GM06990 (cell line): ENCODE results near the gene AZU1.

ENCODE experiments used
- DNase-seq: peaks from one replicate; pipeline ENCODE4 v3.0.0-alpha.2; 2011; ENCODE audit not compliant: insufficient read length; ENCODE audit errors: extremely low read depth
- H3K27me3 ChIP-seq: replicated peaks from 2 replicates; pipeline ENCODE4 v1.6.0; 2011; ENCODE audit warnings: low read length; ENCODE audit not compliant: control insufficient read depth, insufficient read depth
- H3K36me3 ChIP-seq: 2 replicates; pipeline ENCODE4 v1.5.1; 2011; ENCODE audit warnings: low read length; ENCODE audit not compliant: control insufficient read depth, insufficient read depth
- H3K4me3 ChIP-seq: replicated peaks from 2 replicates; pipeline ENCODE4 v1.5.1; 2011; ENCODE audit warnings: low read depth, mild to moderate bottlenecking, control low read depth, low read length
- CTCF ChIP-seq: IDR thresholded peaks from 2 replicates; pipeline ENCODE4 v1.5.1; 2011; ENCODE audit warnings: low read length, control low read depth, mild to moderate bottlenecking, inconsistent platforms; ENCODE audit not compliant: insufficient read depth, poor library complexity, severe bottlenecking

The AZU1 gene

DNA sequence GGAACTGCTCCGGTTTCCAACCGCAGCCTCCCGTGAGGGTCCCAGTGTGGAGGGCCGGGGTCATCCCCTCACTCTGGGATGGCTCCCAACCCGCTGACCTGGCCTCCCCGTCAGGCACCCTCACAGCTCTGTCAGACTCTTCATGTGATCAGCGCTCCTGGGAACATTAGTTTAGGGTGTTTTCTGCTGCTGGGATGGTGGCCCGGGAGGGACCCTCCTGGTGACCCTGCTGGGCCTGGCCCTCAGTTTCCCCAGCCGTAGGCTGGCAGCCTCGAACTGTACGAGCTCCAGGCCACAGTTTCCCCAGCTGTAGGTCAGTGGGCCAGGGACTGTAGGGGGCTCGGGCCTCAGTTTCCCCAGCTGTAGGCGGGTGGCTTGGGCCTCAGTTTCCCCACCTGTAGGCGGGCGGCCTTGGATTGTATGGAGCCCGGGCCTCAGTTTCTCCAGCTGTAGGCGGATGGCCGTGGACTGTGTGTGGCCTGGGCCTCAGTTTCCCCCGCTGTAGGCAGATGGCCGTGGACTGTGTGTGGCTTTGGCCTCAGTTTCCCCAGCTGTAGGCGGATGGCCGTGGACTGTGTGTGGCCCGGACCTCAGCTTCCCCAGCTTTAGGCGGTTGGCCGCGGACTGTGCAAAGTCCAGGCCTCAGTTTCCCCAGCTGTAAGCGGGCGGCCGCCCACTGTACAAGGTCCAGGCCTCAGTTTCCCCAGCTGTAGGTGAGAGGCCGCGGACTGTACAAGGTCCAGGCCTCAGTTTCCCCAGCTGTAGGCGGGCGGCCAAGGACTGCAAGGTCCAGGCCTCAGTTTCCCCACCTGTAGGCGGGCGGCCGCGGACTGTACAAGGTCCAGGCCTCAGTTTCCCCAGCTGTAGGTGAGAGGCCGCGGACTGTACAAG, 31.7 kb upstream of the AZU1 start:
- no peak for TF ChIP-seq CTCF
- no peak for DNase-seq
- H3K27me3 ChIP-seq, result no peaks in the 10 kb centered on the region
- H3K36me3 ChIP-seq, result peaks cover 15% of the 10 kb centered on the region
- peak overlapping the region; percentile 77 for H3K4me3 ChIP-seq

- H3K36me3 ChIP-seq, result peaks cover 25% of the 10 kb centered on the region
- TF ChIP-seq CTCF, result no peak
- H3K4me3 ChIP-seq, result peak within 1 kb of the TSS; percentile 96
- no peaks in the 10 kb centered on the region for H3K27me3 ChIP-seq
- DNase-seq, result peak; percentile 100
Measured at GRCh38 chr19:796692-797527, 30.7 kb upstream of the AZU1 start, which contains the start of gene PTBP1. TSS of gene PTBP1 (plus strand) at chr19:797452. CDS start at chr19:797498, 46 bp downstream.

DNA sequence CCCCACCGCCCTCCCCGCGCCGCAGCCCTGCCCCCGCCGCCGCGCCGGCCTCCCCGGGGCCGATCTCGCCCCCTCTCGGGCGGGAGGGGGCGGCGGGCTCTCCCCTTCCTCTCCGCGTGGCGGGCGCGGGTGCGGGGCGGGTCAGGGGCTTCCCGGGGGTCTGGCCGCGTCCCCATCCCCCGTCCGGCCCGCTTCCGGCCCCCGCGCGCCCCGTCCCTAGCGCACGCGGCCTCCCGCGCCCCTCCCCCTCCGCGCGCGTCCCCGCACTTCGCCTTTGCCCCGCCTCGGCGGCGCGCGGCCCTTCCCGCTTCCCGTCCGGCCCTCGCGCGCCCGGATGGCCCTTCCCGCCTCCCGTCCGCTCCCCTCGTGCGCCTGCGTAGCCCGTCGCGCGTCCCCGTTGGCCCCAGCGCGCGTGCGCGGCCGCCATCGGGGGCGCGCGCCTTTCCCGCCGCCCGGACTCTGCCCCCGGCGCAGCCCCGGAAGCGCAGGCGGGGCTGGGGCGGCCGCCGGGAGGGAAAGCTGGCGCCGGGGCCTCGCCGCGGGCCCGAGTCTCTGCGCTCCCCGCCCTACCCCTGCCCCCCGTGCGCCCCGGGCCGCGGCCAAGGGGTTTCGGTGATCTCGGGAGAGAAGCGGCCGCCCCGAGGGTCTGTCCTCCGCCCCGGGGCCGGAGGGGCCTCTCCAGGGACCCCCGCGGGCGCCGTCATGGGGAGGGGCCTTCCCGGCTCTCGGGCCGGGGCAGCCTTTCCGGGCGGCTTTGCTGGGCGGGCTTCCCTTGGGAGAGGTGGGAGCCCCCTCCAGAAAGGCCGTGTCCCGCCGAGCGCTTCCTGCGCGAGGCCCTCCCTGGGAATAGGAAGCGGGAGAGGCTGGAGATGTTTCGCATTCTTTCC, 29.9 kb upstream of the AZU1 start:
- no peaks in the 10 kb centered on the region for H3K27me3 ChIP-seq
- H3K4me3 ChIP-seq, result peak overlapping the region; percentile 96
- H3K36me3 ChIP-seq, result peaks cover 30% of the 10 kb centered on the region
- no peak for TF ChIP-seq CTCF
- peak; percentile 93 for DNase-seq

DNA sequence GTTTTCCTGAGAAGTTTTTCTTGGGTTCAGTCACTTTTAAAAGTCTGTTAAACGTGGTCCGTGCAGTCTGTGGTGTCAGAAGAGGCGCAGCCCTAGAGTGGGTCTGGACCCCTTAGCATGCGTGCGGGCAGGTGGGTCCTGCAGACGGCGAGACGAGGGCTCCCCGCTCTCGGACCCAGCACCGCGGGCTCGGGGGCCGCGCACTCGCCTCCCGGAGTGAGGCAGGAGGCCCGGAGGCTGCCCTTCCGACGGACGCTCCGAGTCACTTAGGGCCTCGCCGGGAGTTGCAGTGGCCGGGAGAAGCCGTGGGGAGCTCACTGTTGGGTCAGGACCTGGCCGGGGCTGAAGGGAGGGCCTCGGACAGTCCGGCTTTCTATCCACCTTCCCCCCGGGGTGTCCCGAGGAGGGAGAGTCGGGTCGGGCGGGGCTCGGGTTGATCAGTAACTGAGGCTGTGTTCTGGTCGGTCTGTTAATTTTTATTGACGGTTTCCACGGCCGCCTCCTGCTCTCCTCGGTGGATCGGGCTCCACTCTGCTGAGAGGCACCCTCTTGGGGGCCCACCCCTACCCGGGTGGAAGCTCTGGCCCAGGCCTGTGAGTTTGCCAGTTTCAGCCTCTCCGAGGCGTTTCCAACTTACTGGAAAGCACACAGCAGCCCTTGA, 29.1 kb upstream of the AZU1 start:
- Histone ChIP-seq H3K36me3 (peaks cover 37% of the 10 kb centered on the region), H3K4me3 (peak overlapping the region; percentile 96), H3K27me3 (no peaks in the 10 kb centered on the region)
- no peak for DNase-seq
- no peak for TF ChIP-seq CTCF
